Aorta (tissue), 5 donors: ENCODE data around the gene CSF3. TPM values are rescaled to one million over a fixed set of nuclear protein-coding genes. Genes with fewer than 3 reads are reported as not detected.
A peak's percentile ranks its signal among the peaks of the same experiment; 100 is the strongest.

ENCODE experiments used
- ATAC-seq: fragments of 200-7000 bp; cut with Tn5 transposase; one replicate; pipeline ENCODE4 v1.9.1; 2022; ENCODE audit warnings: moderate library complexity; ENCODE audit not compliant: low FRiP score
- DNase-seq, 2 donors: peaks; one replicate each; pipeline ENCODE4 v3.0.0-alpha.2; 2020
- H3K27ac ChIP-seq, 2 donors: one replicate each; pipeline ENCODE4 v1.5.1; 2013; ENCODE audit warnings: low read length in 2 of 2, mild to moderate bottlenecking in 2 of 2, moderate library complexity in 2 of 2, control low read depth in 1 of 2, inconsistent platforms in 1 of 2, low read depth in 1 of 2
- H3K27me3 ChIP-seq, 2 donors: one replicate each; pipeline ENCODE4 v1.6.1; 2013; ENCODE audit warnings: control low read depth in 1 of 2, low read length in 1 of 2, mild to moderate bottlenecking in 1 of 2, moderate library complexity in 1 of 2; ENCODE audit not compliant: insufficient read depth in 2 of 2, control insufficient read depth in 1 of 2
- H3K36me3 ChIP-seq, 2 donors: one replicate each; pipeline ENCODE4 v1.6.1; 2013; ENCODE audit warnings: control low read depth in 1 of 2, low read length in 1 of 2, mild to moderate bottlenecking in 1 of 2; ENCODE audit not compliant: insufficient read depth in 2 of 2, control insufficient read depth in 1 of 2
- H3K4me1 ChIP-seq, 2 donors: one replicate each; pipeline ENCODE4 v1.6.1; 2013; ENCODE audit warnings: low read length in 2 of 2, control low read depth in 1 of 2, mild to moderate bottlenecking in 1 of 2, moderate library complexity in 1 of 2; ENCODE audit not compliant: insufficient read depth in 2 of 2, control insufficient read depth in 1 of 2
- H3K4me3 ChIP-seq, 2 donors: one replicate each; pipeline ENCODE4 v1.5.1; 2013; ENCODE audit warnings: low read length in 2 of 2, control low read depth in 1 of 2, mild to moderate bottlenecking in 1 of 2
- H3K9me3 ChIP-seq: one replicate; pipeline ENCODE4 v1.6.1; 2013; ENCODE audit warnings: mild to moderate bottlenecking, low read length; ENCODE audit not compliant: control insufficient read depth
- WGBS, 2 donors: extraction: QIAGEN DNeasy Blood & Tissue Kit; methylation state at CpG; one replicate each; pipeline ENCODE4 v1.1.7; 2013; 5-methylcytosine and 5-hydroxymethylcytosine counted together
- intact Hi-C, 2 donors: fragments of 100-400 bp; cut with DNase I; formaldehyde crosslinking; loops; one replicate each; pipeline versions ENCODE4 v1.14.2 to v1.15.0; 2022
- polyA plus RNA-seq, 2 donors: library from polyadenylated mRNA; stranded (reverse); fragments of 200-250 nt; gene quantifications; one replicate each; pipeline ENCODE4 v1.2.3, GENCODE V29; 2013
- total RNA-seq, 2 donors: library from RNA; stranded (reverse); fragmentation: NEBNext Ultra II Directional; extraction: Animal tissue kit (Norgen Biotek cat#: 25700); gene quantifications; one replicate each; pipeline ENCODE4 v1.2.1, GENCODE V29; 2021
- donor health status: healthy with polysubstance abuse.
- donor health status: Bipolar disorder and iron deficiency.
- donor health status: DM: no; HTN: no; CAD: no.
- donor health status: DM: no; HTN: no; CAD: no.
- donor health status: DM: yes; HTN: yes; CAD: no.

CSF3 gene
- total and polyA plus RNA-seq, 4 donors: 0.39 to 5.4 (median 2.7) TPM; not detected in 1

GRCh38 chr17:39974433-39974832 lies 40.8 kb upstream of the CSF3 start:
- ATAC-seq (peak; percentile 11), DNase-seq (no peak)
- H3K4me3 ChIP-seq: no peak overlapping the region
- no peaks in the 10 kb centered on the region for H3K9me3 ChIP-seq
- 79 to 84% methylated on average over 4 to 5 of the region's 5 CpGs for WGBS, 2 donors
- intact Hi-C loops: loop anchor here in 1 of 2 donors (10.0 kb wide), 1 partner anchor 100 kb away; no protein-coding TSS in a partner anchor
- H3K27ac ChIP-seq: no peak overlapping the region
- no peaks in the 10 kb centered on the region for H3K27me3 ChIP-seq
- no peaks in the 10 kb centered on the region for H3K4me1 ChIP-seq
- no peaks in the 10 kb centered on the region for H3K36me3 ChIP-seq

- Histone ChIP-seq H3K4me1 (no peaks in the 10 kb centered on the region), H3K27ac (no peak overlapping the region), H3K27me3 (no peaks in the 10 kb centered on the region), H3K4me3 (no peak overlapping the region), H3K9me3 (no peaks in the 10 kb centered on the region), H3K36me3 (no peaks in the 10 kb centered on the region)
- intact Hi-C loops: loop anchor here (5.0 to 10.0 kb wide), 2 partner anchors 48 to 101 kb away; partner anchors contain the start of genes LRRC3C (in 1 of the 2) and ORMDL3 (in 1 of the 2)
- 61% methylated on average over 4 of the region's 4 CpGs for WGBS, 2 donors
- ATAC-seq (no peak), DNase-seq (no peak)
Measured at GRCh38 chr17:39975801-39976200, 39.4 kb upstream of the CSF3 start.

- H3K4me1 ChIP-seq: peaks cover 0 to 3% of the 10 kb centered on the region in 2 donors
- H3K4me3 ChIP-seq: no peak overlapping the region
Measured at GRCh38 chr17:39979016-39979670, 36.1 kb upstream of the CSF3 start.

GRCh38 chr17:39979893-39980350 lies 35.3 kb upstream of the CSF3 start:
- 0% methylated on average over 10 of the region's 10 CpGs for WGBS, 2 donors
- intact Hi-C loops: loop anchor here (1.0 to 10.0 kb wide), 3 partner anchors 21 to 105 kb away; partner anchors contain the start of genes LRRC3C (in 1 of the 2) and ORMDL3 (in 1 of the 2)

More at GRCh38 chr17:39979016-39979670, 36.1 kb upstream of the CSF3 start:
- H3K27me3 ChIP-seq: no peaks in the 10 kb centered on the region
- H3K36me3 ChIP-seq: no peaks in the 10 kb centered on the region
- ATAC-seq (no peak), DNase-seq (no peak)
- no peak overlapping the region for H3K27ac ChIP-seq
- WGBS, 2 donors: 50 to 59% methylated on average over 5 of the region's 5 CpGs
- no peaks in the 10 kb centered on the region for H3K9me3 ChIP-seq
- intact Hi-C loops: loop anchor here (5.0 to 10.0 kb wide), 2 partner anchors 52 to 104 kb away; partner anchors contain the start of genes LRRC3C (in 1 of the 2) and ORMDL3 (in 1 of the 2)

GRCh38 chr17:39980351-39981206 lies 34.7 kb upstream of the CSF3 start, which contains the start of gene PSMD3:
TSS of gene PSMD3 (plus strand) at chr17:39980807. CDS start at chr17:39980971, 164 bp downstream.
- peaks cover 0 to 6% of the 10 kb centered on the region in 2 donors for H3K36me3 ChIP-seq
- ATAC-seq (peak; percentile 98), DNase-seq (peak; percentile 99)
- H3K9me3 ChIP-seq: no peaks in the 10 kb centered on the region
- no peaks in the 10 kb centered on the region for H3K27me3 ChIP-seq
- peak within 1 kb of the TSS; percentile 57 to 72 for H3K4me3 ChIP-seq
- peaks cover 0 to 3% of the 10 kb centered on the region in 2 donors for H3K4me1 ChIP-seq
- intact Hi-C loops: loop anchor here in 1 of 2 donors (1.0 to 10.0 kb wide), 2 partner anchors 21 to 106 kb away; no protein-coding TSS in a partner anchor
- H3K27ac ChIP-seq: peak within 1 kb of the TSS in 1 of 2 donors; percentile 74
- WGBS, 2 donors: 0% methylated on average over 84 of the region's 84 CpGs

More at GRCh38 chr17:39979893-39980350, 35.3 kb upstream of the CSF3 start:
- peak overlapping the region; percentile 8 to 46 for H3K4me3 ChIP-seq
- DNase-seq (no peak), ATAC-seq (peak; percentile 28)
- H3K27me3 ChIP-seq: no peaks in the 10 kb centered on the region
- H3K36me3 ChIP-seq: peaks cover 0 to 6% of the 10 kb centered on the region in 2 donors
- no peak overlapping the region for H3K27ac ChIP-seq
- no peaks in the 10 kb centered on the region for H3K9me3 ChIP-seq
- peaks cover 0 to 3% of the 10 kb centered on the region in 2 donors for H3K4me1 ChIP-seq

- ATAC-seq: peak; percentile 12
- H3K27me3 ChIP-seq: no peaks in the 10 kb centered on the region
- H3K4me1 ChIP-seq: peaks cover 0 to 3% of the 10 kb centered on the region in 2 donors
- no peaks in the 10 kb centered on the region for H3K9me3 ChIP-seq
- no peak for DNase-seq
- 0 to 3% methylated on average over 15 of the region's 15 CpGs for WGBS, 2 donors
- intact Hi-C loops: loop anchor here in 1 of 2 donors (10.0 kb wide), 1 partner anchor 106 kb away; no protein-coding TSS in a partner anchor
- peak overlapping the region in 1 of 2 donors; percentile 74 for H3K27ac ChIP-seq
- peaks cover 0 to 7% of the 10 kb centered on the region in 2 donors for H3K36me3 ChIP-seq
- peak overlapping the region; percentile 57 to 72 for H3K4me3 ChIP-seq
Measured at GRCh38 chr17:39981207-39981741, 34.0 kb upstream of the CSF3 start.

GRCh38 chr17:39981766-39982375 lies 33.4 kb upstream of the CSF3 start:
- Histone ChIP-seq H3K9me3 (no peaks in the 10 kb centered on the region), H3K27me3 (no peaks in the 10 kb centered on the region), H3K36me3 (peaks cover 0 to 9% of the 10 kb centered on the region in 2 donors), H3K4me3 (peak overlapping the region; percentile 57 to 72), H3K27ac (no peak overlapping the region), H3K4me1 (peaks cover 0 to 3% of the 10 kb centered on the region in 2 donors)
- intact Hi-C loops: loop anchor here in 1 of 2 donors (10.0 kb wide), 1 partner anchor 107 kb away; no protein-coding TSS in a partner anchor
- ATAC-seq (no peak), DNase-seq (no peak)
- WGBS, 2 donors: 31 to 36% methylated on average over 7 of the region's 7 CpGs
